Smooth muscle cell (in vitro differentiated cells): Measurements from ENCODE around the gene CROCC2. TPM values are rescaled to one million over a fixed set of nuclear protein-coding genes. Genes with fewer than 3 reads are reported as not detected.

Source experiments
- DNase-seq: peaks from one replicate; lab custom pipeline; 2025; ENCODE audit not compliant: unreplicated experiment; lab: John Stamatoyannopoulos, UW
- H2AFZ ChIP-seq: fragments of 200-600 bp; sonication (generic); 2 replicates; pipeline ENCODE4 v1.6.0; 2016; ENCODE audit warnings: antibody characterized with exemption, low read depth, mild to moderate bottlenecking
- H3F3A ChIP-seq: fragments of 200-600 bp; sonication (generic); 2 replicates; pipeline ENCODE4 v1.6.0; 2017; ENCODE audit warnings: antibody characterized with exemption, low read depth
- H3K27ac ChIP-seq: fragments of 200-600 bp; sonication (generic); 2 replicates; pipeline ENCODE4 v1.5.1; 2016; ENCODE audit warnings: low read depth, mild to moderate bottlenecking
- H3K27me3 ChIP-seq: fragments of 200-600 bp; sonication (generic); 2 replicates; pipeline ENCODE4 v1.6.1; 2016; ENCODE audit warnings: low read depth, mild to moderate bottlenecking
- H3K36me3 ChIP-seq: fragments of 200-600 bp; sonication (generic); 2 replicates; pipeline ENCODE4 v1.5.1; 2016; ENCODE audit warnings: low read depth
- H3K4me1 ChIP-seq: fragments of 200-600 bp; sonication (generic); 2 replicates; pipeline ENCODE4 v1.5.1; 2016; ENCODE audit warnings: low read depth
- H3K4me2 ChIP-seq: fragments of 200-600 bp; sonication (generic); 2 replicates; pipeline ENCODE4 v1.6.0; 2016; ENCODE audit warnings: mild to moderate bottlenecking
- H3K4me3 ChIP-seq: fragments of 200-600 bp; sonication (generic); 2 replicates; pipeline ENCODE4 v1.5.1; 2016; ENCODE audit warnings: mild to moderate bottlenecking
- H3K79me2 ChIP-seq: fragments of 200-600 bp; sonication (generic); 2 replicates; pipeline ENCODE4 v1.6.0; 2016; ENCODE audit warnings: low read depth, mild to moderate bottlenecking
- H3K9ac ChIP-seq: fragments of 200-600 bp; sonication (generic); 2 replicates; pipeline ENCODE4 v1.6.0; 2016; ENCODE audit warnings: low read depth
- H3K9me3 ChIP-seq: fragments of 200-600 bp; sonication (generic); replicated peaks from 2 replicates; pipeline ENCODE4 v1.5.1; 2016; ENCODE audit warnings: low read depth
- H4K20me1 ChIP-seq: fragments of 200-600 bp; sonication (generic); 2 replicates; pipeline ENCODE4 v1.6.0; 2016; ENCODE audit warnings: low read depth
- WGBS: methylation state at CpG from one replicate; pipeline ENCODE4 v1.1.7; 2016; ENCODE audit warnings: low lambda C conversion rate; 5-methylcytosine and 5-hydroxymethylcytosine counted together
- polyA plus RNA-seq: library from polyadenylated mRNA; unstranded; fragments of >200 nt; fragmentation: Nextera tagmentation; extraction: Ambion mirVana; gene quantifications from 2 replicates; pipeline ENCODE4 v1.2.1, GENCODE V29; 2016
- total RNA-seq: library from RNA; depleted of rRNA; stranded (reverse); fragments of >200 nt; gene quantifications from 2 replicates; pipeline ENCODE4 v1.2.3, GENCODE V29; 2014
- TF ChIP-seq, protein P1 (sequence below): fragments of 200-600 bp; sonication (generic); IDR thresholded peaks from 2 replicates; pipeline ENCODE4 v1.5.1; 2017; ENCODE audit warnings: borderline replicate concordance, mild to moderate bottlenecking, antibody characterized with exemption; ENCODE audit not compliant: insufficient read depth, poor library complexity, severe bottlenecking

Gene CROCC2
- total and polyA plus RNA-seq, 2 experiments from 2014 or later = not detected

- 95% methylated on average over 2 of the region's 2 CpGs for whole genome bisulfite sequencing
- Histone ChIP-seq H3K4me1 (peaks cover 10% of the 10 kb centered on the region), H4K20me1 (no peaks in the 10 kb centered on the region), H3K79me2 (no peaks in the 10 kb centered on the region), H3K27me3 (no peaks in the 10 kb centered on the region), H3K4me2 (no peak overlapping the region), H2AFZ (no peak overlapping the region), H3F3A (no peaks in the 10 kb centered on the region), H3K27ac (no peak overlapping the region), H3K4me3 (no peak overlapping the region), H3K9ac (no peak overlapping the region), H3K9me3 (peaks cover 5% of the 10 kb centered on the region), H3K36me3 (no peaks in the 10 kb centered on the region)
- TF ChIP-seq, protein P1, sequence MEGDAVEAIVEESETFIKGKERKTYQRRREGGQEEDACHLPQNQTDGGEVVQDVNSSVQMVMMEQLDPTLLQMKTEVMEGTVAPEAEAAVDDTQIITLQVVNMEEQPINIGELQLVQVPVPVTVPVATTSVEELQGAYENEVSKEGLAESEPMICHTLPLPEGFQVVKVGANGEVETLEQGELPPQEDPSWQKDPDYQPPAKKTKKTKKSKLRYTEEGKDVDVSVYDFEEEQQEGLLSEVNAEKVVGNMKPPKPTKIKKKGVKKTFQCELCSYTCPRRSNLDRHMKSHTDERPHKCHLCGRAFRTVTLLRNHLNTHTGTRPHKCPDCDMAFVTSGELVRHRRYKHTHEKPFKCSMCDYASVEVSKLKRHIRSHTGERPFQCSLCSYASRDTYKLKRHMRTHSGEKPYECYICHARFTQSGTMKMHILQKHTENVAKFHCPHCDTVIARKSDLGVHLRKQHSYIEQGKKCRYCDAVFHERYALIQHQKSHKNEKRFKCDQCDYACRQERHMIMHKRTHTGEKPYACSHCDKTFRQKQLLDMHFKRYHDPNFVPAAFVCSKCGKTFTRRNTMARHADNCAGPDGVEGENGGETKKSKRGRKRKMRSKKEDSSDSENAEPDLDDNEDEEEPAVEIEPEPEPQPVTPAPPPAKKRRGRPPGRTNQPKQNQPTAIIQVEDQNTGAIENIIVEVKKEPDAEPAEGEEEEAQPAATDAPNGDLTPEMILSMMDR = no peak
- DNase-seq = no peak
Measured at GRCh38 chr2:241009191-241009590, 103.1 kb downstream of the CROCC2 start.

- no peak for DNase-seq
- Histone ChIP-seq H2AFZ (peak overlapping the region; percentile 92), H4K20me1 (no peaks in the 10 kb centered on the region), H3K4me3 (peak overlapping the region; percentile 27), H3K4me2 (peak overlapping the region; percentile 87), H3K9ac (no peak overlapping the region), H3F3A (no peaks in the 10 kb centered on the region), H3K79me2 (no peaks in the 10 kb centered on the region), H3K9me3 (no peaks in the 10 kb centered on the region), H3K27ac (no peak overlapping the region), H3K27me3 (no peaks in the 10 kb centered on the region), H3K4me1 (peaks cover 10% of the 10 kb centered on the region), H3K36me3 (no peaks in the 10 kb centered on the region)
- TF ChIP-seq, protein P1 = no peak
- 9% methylated on average over 27 of the region's 28 CpGs for WGBS
Measured at GRCh38 chr2:241009601-241010530, 103.7 kb downstream of the CROCC2 start.

- 83% methylated on average over 12 of the region's 12 CpGs for WGBS
- Histone ChIP-seq H3K36me3 (no peaks in the 10 kb centered on the region), H3K4me3 (no peak overlapping the region), H4K20me1 (no peaks in the 10 kb centered on the region), H3F3A (no peaks in the 10 kb centered on the region), H3K9me3 (no peaks in the 10 kb centered on the region), H2AFZ (peak overlapping the region; percentile 92), H3K27ac (no peak overlapping the region), H3K79me2 (no peaks in the 10 kb centered on the region), H3K4me2 (peak overlapping the region; percentile 87), H3K9ac (no peak overlapping the region), H3K27me3 (no peaks in the 10 kb centered on the region), H3K4me1 (peaks cover 10% of the 10 kb centered on the region)
- DNase-seq = no peak
- TF ChIP-seq, protein P1 = no peak
Measured at GRCh38 chr2:241010531-241011295, 104.6 kb downstream of the CROCC2 start.
